H1 (cell line): Measurements from ENCODE around the gene DAG1. TPM values are rescaled to one million over a fixed set of nuclear protein-coding genes. Genes with fewer than 3 reads are reported as not detected.
A peak's percentile ranks its signal among the peaks of the same experiment; 100 is the strongest.

Source experiments
- CTCF ChIA-PET: fragments of 300-600 bp; sonication (Branson Sonifier 250); formaldehyde crosslinking; loops from one replicate; lab custom pipeline; 2021; ENCODE audit not compliant: partially characterized antibody; lab: Charles Lee
- POLR2A ChIA-PET: fragments of 300-600 bp; sonication (Branson Sonifier 250); formaldehyde crosslinking; loops from one replicate; lab custom pipeline; 2021; ENCODE audit warnings: inconsistent platforms; ENCODE audit not compliant: partially characterized antibody; lab: Charles Lee
- DNase-seq, 2 experiments: peaks; one replicate each; pipeline versions ENCODE4 v3.0.0 to v3.0.0-alpha.2; 2010 to 2022; ENCODE audit warnings: low spot score in 2 of 2, low read depth in 1 of 2, mixed read lengths in 1 of 2
- FAIRE-seq: peaks from 2 replicates; lab custom pipeline; 2011; peaks lifted over from hg19 to GRCh38; lab: Jason Lieb, UNC
- H2AFZ ChIP-seq: 2 replicates; pipeline ENCODE4 v1.8.1; 2012; ENCODE audit warnings: low read length, inconsistent platforms
- H2AK5ac ChIP-seq: 2 replicates; pipeline ENCODE4 v1.6.1; 2013; ENCODE audit warnings: low read depth, low read length
- H2BK120ac ChIP-seq: replicated peaks from 2 replicates; pipeline ENCODE3; 2013; ENCODE audit warnings: low read depth, low read length, inconsistent platforms
- H2BK12ac ChIP-seq: 2 replicates; pipeline ENCODE4 v1.6.1; 2013; ENCODE audit warnings: low read depth, low read length
- H2BK15ac ChIP-seq: 2 replicates; pipeline ENCODE4 v1.6.1; 2013; ENCODE audit warnings: low read length
- H2BK20ac ChIP-seq: 2 replicates; pipeline ENCODE4 v1.6.1; 2013; ENCODE audit warnings: low read length
- H2BK5ac ChIP-seq: 2 replicates; pipeline ENCODE4 v1.6.1; 2013; ENCODE audit warnings: low read depth, low read length
- H3K14ac ChIP-seq: 2 replicates; pipeline ENCODE4 v1.6.1; 2013; ENCODE audit warnings: inconsistent platforms; ENCODE audit not compliant: insufficient read length
- H3K18ac ChIP-seq: 2 replicates; pipeline ENCODE4 v1.6.1; 2013; ENCODE audit warnings: low read length; ENCODE audit errors: extremely low read depth
- H3K23ac ChIP-seq: 2 replicates; pipeline ENCODE4 v1.6.1; 2013; ENCODE audit warnings: inconsistent platforms; ENCODE audit not compliant: insufficient read length
- H3K23me2 ChIP-seq: 2 replicates; pipeline ENCODE4 v1.6.1; 2013; ENCODE audit warnings: low read depth, low read length
- H3K27ac ChIP-seq: 2 replicates; pipeline ENCODE4 v1.6.1; 2011; ENCODE audit warnings: low read depth, low read length, inconsistent platforms
- H3K27me3 ChIP-seq, 4 experiments: replicated peaks in 1 of 4; 1 replicate in 1 of 4; 2 replicates in 3 of 4; pipeline versions ENCODE4 v1.6.1 to v1.8.1; 2011 to 2013; ENCODE audit warnings: low read length in 3 of 4, mild to moderate bottlenecking in 3 of 4, inconsistent platforms in 2 of 4, mixed read lengths in 2 of 4, moderate library complexity in 1 of 4; ENCODE audit not compliant: control insufficient read depth in 3 of 4, insufficient read depth in 3 of 4; ENCODE audit errors: extremely low read depth in 1 of 4
- H3K36me3 ChIP-seq, 4 experiments: 2 replicates each; pipeline versions ENCODE4 v1.6.1 to v1.8.1; 2011 to 2013; ENCODE audit warnings: mild to moderate bottlenecking in 4 of 4, low read length in 3 of 4, moderate library complexity in 2 of 4, control low read depth in 1 of 4, inconsistent platforms in 1 of 4; ENCODE audit not compliant: insufficient read depth in 4 of 4, control insufficient read depth in 2 of 4
- H3K4ac ChIP-seq: replicated peaks from 2 replicates; pipeline ENCODE3; 2013; ENCODE audit warnings: low read length, low read depth, mixed read lengths, inconsistent platforms; ENCODE audit not compliant: insufficient read length
- H3K4me1 ChIP-seq, 4 experiments: replicated peaks in 1 of 4; 1 replicate in 1 of 4; 2 replicates in 3 of 4; pipeline versions ENCODE4 v1.6.1 to v1.8.1; 2011 to 2013; ENCODE audit warnings: low read length in 3 of 4, inconsistent platforms in 2 of 4, mixed read lengths in 1 of 4; ENCODE audit not compliant: insufficient read depth in 4 of 4, control insufficient read depth in 3 of 4
- H3K4me2 ChIP-seq, 2 experiments: 2 replicates each; pipeline versions ENCODE4 v1.6.1 to v1.8.1; 2011 to 2013; ENCODE audit warnings: low read depth in 2 of 2, low read length in 2 of 2, control low read depth in 1 of 2, inconsistent platforms in 1 of 2, mild to moderate bottlenecking in 1 of 2; ENCODE audit not compliant: insufficient read depth in 1 of 2
- H3K4me3 ChIP-seq, 4 experiments: fragments of 200-600, 300-600 bp in 1 of 4; sonication (generic), shearing (Covaris generic), sonication (Bioruptor Twin) in 1 of 4; 2 replicates each; pipeline versions ENCODE4 v1.5.1 to v1.8.1; 2011 to 2016; ENCODE audit warnings: low read length in 4 of 4, low read depth in 3 of 4, control low read depth in 2 of 4, inconsistent platforms in 2 of 4, mild to moderate bottlenecking in 2 of 4, mixed read lengths in 1 of 4, moderate library complexity in 1 of 4; ENCODE audit not compliant: insufficient read depth in 2 of 4; ENCODE audit errors: extremely low read depth in 1 of 4
- H3K56ac ChIP-seq: replicated peaks from 2 replicates; pipeline ENCODE3; 2013; ENCODE audit warnings: low read depth, mild to moderate bottlenecking, mixed read lengths, low read length, inconsistent platforms; ENCODE audit not compliant: insufficient read length
- H3K79me1 ChIP-seq: 2 replicates; pipeline ENCODE4 v1.6.1; 2013; ENCODE audit warnings: low read depth, low read length, control low read depth
- H3K79me2 ChIP-seq, 2 experiments: 2 replicates each; pipeline versions ENCODE4 v1.6.1 to v1.8.1; 2012 to 2013; ENCODE audit warnings: low read length in 2 of 2, mild to moderate bottlenecking in 2 of 2, inconsistent platforms in 1 of 2; ENCODE audit not compliant: insufficient read depth in 2 of 2, control insufficient read depth in 1 of 2
- H3K9ac ChIP-seq, 4 experiments: replicated peaks in 1 of 4; 1 replicate in 1 of 4; 2 replicates in 3 of 4; pipeline versions ENCODE4 v1.6.1 to v1.8.1; 2011 to 2013; ENCODE audit warnings: low read depth in 3 of 4, low read length in 3 of 4, control low read depth in 2 of 4, mild to moderate bottlenecking in 2 of 4, moderate library complexity in 2 of 4, inconsistent platforms in 1 of 4; ENCODE audit errors: extremely low read depth in 1 of 4
- H3K9me3 ChIP-seq, 2 experiments: 2 replicates each; pipeline versions ENCODE4 v1.6.1 to v1.8.1; 2012 to 2013; ENCODE audit warnings: mild to moderate bottlenecking in 2 of 2, moderate library complexity in 2 of 2, control low read depth in 1 of 2, inconsistent platforms in 1 of 2, low read depth in 1 of 2, low read length in 1 of 2, mixed read lengths in 1 of 2; ENCODE audit not compliant: insufficient read depth in 2 of 2
- H4K20me1 ChIP-seq, 2 experiments: replicated peaks in 1 of 2; 2 replicates each; pipeline versions ENCODE3 to v1.8.1; 2011 to 2013; ENCODE audit warnings: inconsistent platforms in 2 of 2, low read length in 2 of 2, mild to moderate bottlenecking in 1 of 2; ENCODE audit not compliant: insufficient read depth in 2 of 2, control insufficient read depth in 1 of 2
- H4K5ac ChIP-seq: 2 replicates; pipeline ENCODE4 v1.6.1; 2013; ENCODE audit warnings: low read length, low read depth, mixed read lengths, inconsistent platforms; ENCODE audit not compliant: insufficient read length
- H4K8ac ChIP-seq: 2 replicates; pipeline ENCODE4 v1.8.0; 2013; ENCODE audit warnings: mild to moderate bottlenecking, moderate library complexity, low read length, inconsistent platforms; ENCODE audit not compliant: insufficient read depth; ENCODE audit errors: extremely low read depth
- H4K91ac ChIP-seq: replicated peaks from 2 replicates; pipeline ENCODE3; 2013; ENCODE audit warnings: low read length, mixed read lengths, inconsistent platforms; ENCODE audit not compliant: insufficient read length
- BCL11A ChIP-seq, 2 experiments: IDR thresholded peaks; one replicate each; pipeline ENCODE4 v1.6.1; 2011; ENCODE audit warnings: low read depth in 2 of 2, low read length in 2 of 2, mild to moderate bottlenecking in 2 of 2
- CHD1 ChIP-seq: IDR thresholded peaks from 2 replicates; pipeline ENCODE4 v1.6.1; 2012; ENCODE audit warnings: low read depth, low read length, improper control_type of control experiment
- CHD2 ChIP-seq: IDR thresholded peaks from 2 replicates; pipeline ENCODE4 v1.6.1; 2012; ENCODE audit warnings: low read length, improper control_type of control experiment
- HDAC6 ChIP-seq: IDR thresholded peaks from one replicate; pipeline ENCODE4 v1.7.1; 2012; ENCODE audit warnings: low read depth, mild to moderate bottlenecking, inconsistent platforms, low read length, moderate library complexity
- JUND ChIP-seq: IDR thresholded peaks from 2 replicates; pipeline ENCODE4 v1.6.1; 2011; ENCODE audit warnings: mild to moderate bottlenecking, improper control_type of control experiment, low read length
- MAFK ChIP-seq: IDR thresholded peaks from 2 replicates; pipeline ENCODE4 v1.6.1; 2012; ENCODE audit warnings: low read depth, mild to moderate bottlenecking, improper control_type of control experiment, low read length
- SIX5 ChIP-seq: IDR thresholded peaks from 2 replicates; pipeline ENCODE4 v1.6.1; 2011; ENCODE audit warnings: mild to moderate bottlenecking, low read depth, low read length
- TBP ChIP-seq: IDR thresholded peaks from 2 replicates; pipeline ENCODE4 v1.6.1; 2011; ENCODE audit warnings: low read depth, low read length, improper control_type of control experiment
- ZNF274 ChIP-seq: IDR thresholded peaks from 2 replicates; pipeline ENCODE4 v1.7.0; 2012; ENCODE audit warnings: low read length, borderline replicate concordance; ENCODE audit errors: extremely low read depth
- WGBS, 2 experiments: shearing (Covaris generic) in 1 of 2; methylation state at CpG; one replicate each; pipeline versions ENCODE4 v1.1.6 to v1.1.7; 2013 to 2015; ENCODE audit warnings: low lambda C conversion rate in 2 of 2, mixed read lengths in 2 of 2, inconsistent platforms in 1 of 2, low coverage in 1 of 2, missing lambda C conversion rate in 1 of 2; ENCODE audit not compliant: insufficient replicate concordance in 2 of 2, insufficient coverage in 1 of 2, insufficient read length in 1 of 2; ENCODE audit errors: extremely low coverage in 1 of 2, missing lambda C conversion rate in 1 of 2; 5-methylcytosine and 5-hydroxymethylcytosine counted together
- polyA plus RNA-seq, 7 experiments: library from polyadenylated mRNA; depleted of rRNA in 3 of 7; stranded (reverse) in 5 of 7; unstranded in 2 of 7; fragments of >200 nt in 5 of 7; fragments of 200-250 nt in 2 of 7; gene quantifications; 1 replicate in 5 of 7; 2 replicates in 1 of 7; 4 replicates in 1 of 7; pipeline versions ENCODE4 v1.2.1 to v1.2.3, GENCODE V29; 2011 to 2013; ENCODE audit warnings: missing spikeins in 2 of 7, mixed read lengths in 2 of 7
- total RNA-seq: library from RNA; stranded (reverse); fragmentation: NEBNext Ultra II Directional; extraction: Animal tissue kit (Norgen Biotek cat#: 25700); gene quantifications from 2 replicates; pipeline ENCODE4 v1.2.1, GENCODE V29; 2021
- TF ChIP-seq, protein P1 (sequence below): IDR thresholded peaks from 2 replicates; pipeline ENCODE4 v1.6.1; 2011; ENCODE audit warnings: low read length, improper control_type of control experiment

Gene DAG1
- total and polyA plus RNA-seq, 2 of the 8 experiments (the other 6 are each of a cell fraction or from before 2014, with no cell fraction given): 97.5 to 138 TPM

- FAIRE-seq: no peak
Observed at GRCh38 chr3:49500205-49500731, 30.2 kb downstream of the DAG1 start.

More at GRCh38 chr3:49500205-49500731, 30.2 kb downstream of the DAG1 start:
- Histone ChIP-seq H4K8ac (peak overlapping the region; percentile 65; the same call in 1 of the 2 replicates), H2AK5ac (no peak overlapping the region), H3K18ac (no peak overlapping the region), H3K4ac (no peak overlapping the region), H3K4me1 (no peaks in the 10 kb centered on the region), H3K27ac (no peak overlapping the region), H4K20me1 (peaks cover 0 to 8% of the 10 kb centered on the region in 2 experiments), H3K4me2 (no peak overlapping the region), H2AFZ (no peak overlapping the region), H2BK5ac (no peak overlapping the region), H4K91ac (no peak overlapping the region), H2BK120ac (no peak overlapping the region), H3K56ac (no peak overlapping the region), H3K4me3 (no peak overlapping the region), H3K9me3 (no peaks in the 10 kb centered on the region), H3K79me2 (peaks cover 0 to 73% of the 10 kb centered on the region in 2 experiments; a peak in 3 of 4 replicates), H4K5ac (no peak overlapping the region), H2BK12ac (no peak overlapping the region), H2BK20ac (no peak overlapping the region), H3K23ac (no peak overlapping the region), H3K23me2 (no peaks in the 10 kb centered on the region), H3K36me3 (no peaks in the 10 kb centered on the region), H3K27me3 (no peaks in the 10 kb centered on the region), H2BK15ac (no peak overlapping the region), H3K14ac (no peak overlapping the region), H3K79me1 (peaks cover 6% of the 10 kb centered on the region), H3K9ac (no peak overlapping the region)
- no peak for DNase-seq
- 95% methylated on average over 6 of the region's 6 CpGs; no CpG with 5 or more reads in 1 of the 2 experiments for WGBS, 2 experiments
- ChIA-PET CTCF (interaction anchor here (0.6 to 4.3 kb wide), 4 partner anchors 11 to 51 kb away, joined by 3 to 14 read pairs (median 5); no protein-coding TSS in a partner anchor), POLR2A (interaction anchor here (0.6 to 2.1 kb wide), 9 partner anchors 13 to 160 kb away, joined by 3 to 6 read pairs (median 4); partner anchors contain the start of genes RHOA and USP4)
- TF ChIP-seq TBP (no peak), SIX5 (no peak), BCL11A (IDR thresholded peaks at IDR 0.05; ENCODE audit: low read depth in 2 of 2, low read length in 2 of 2) (no peak), MAFK (no peak), JUND (no peak), CHD1 (no peak), ZNF274 (no peak), CHD2 (no peak), HDAC6 (no peak)
- TF ChIP-seq, protein P1, sequence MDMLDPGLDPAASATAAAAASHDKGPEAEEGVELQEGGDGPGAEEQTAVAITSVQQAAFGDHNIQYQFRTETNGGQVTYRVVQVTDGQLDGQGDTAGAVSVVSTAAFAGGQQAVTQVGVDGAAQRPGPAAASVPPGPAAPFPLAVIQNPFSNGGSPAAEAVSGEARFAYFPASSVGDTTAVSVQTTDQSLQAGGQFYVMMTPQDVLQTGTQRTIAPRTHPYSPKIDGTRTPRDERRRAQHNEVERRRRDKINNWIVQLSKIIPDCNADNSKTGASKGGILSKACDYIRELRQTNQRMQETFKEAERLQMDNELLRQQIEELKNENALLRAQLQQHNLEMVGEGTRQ: no peak
